HuH-7 (cell line): ENCODE data around the gene SPATC1L.
A peak's percentile ranks its signal among the peaks of the same experiment; 100 is the strongest.

Source experiments
- DNase-seq: peaks from one replicate; pipeline ENCODE4 v3.0.0; 2011; ENCODE audit warnings: low spot score

Gene SPATC1L

GRCh38 chr21:46161633-46162592 lies 22.3 kb downstream of the SPATC1L start:
- DNase-seq = no peak

- DNase-seq = no peak
These were observed 23.2 kb downstream of the SPATC1L start for GRCh38 chr21:46160907-46161632.

GRCh38 chr21:46160657-46160906 lies 23.7 kb downstream of the SPATC1L start:
- no peak for DNase-seq

DNA sequence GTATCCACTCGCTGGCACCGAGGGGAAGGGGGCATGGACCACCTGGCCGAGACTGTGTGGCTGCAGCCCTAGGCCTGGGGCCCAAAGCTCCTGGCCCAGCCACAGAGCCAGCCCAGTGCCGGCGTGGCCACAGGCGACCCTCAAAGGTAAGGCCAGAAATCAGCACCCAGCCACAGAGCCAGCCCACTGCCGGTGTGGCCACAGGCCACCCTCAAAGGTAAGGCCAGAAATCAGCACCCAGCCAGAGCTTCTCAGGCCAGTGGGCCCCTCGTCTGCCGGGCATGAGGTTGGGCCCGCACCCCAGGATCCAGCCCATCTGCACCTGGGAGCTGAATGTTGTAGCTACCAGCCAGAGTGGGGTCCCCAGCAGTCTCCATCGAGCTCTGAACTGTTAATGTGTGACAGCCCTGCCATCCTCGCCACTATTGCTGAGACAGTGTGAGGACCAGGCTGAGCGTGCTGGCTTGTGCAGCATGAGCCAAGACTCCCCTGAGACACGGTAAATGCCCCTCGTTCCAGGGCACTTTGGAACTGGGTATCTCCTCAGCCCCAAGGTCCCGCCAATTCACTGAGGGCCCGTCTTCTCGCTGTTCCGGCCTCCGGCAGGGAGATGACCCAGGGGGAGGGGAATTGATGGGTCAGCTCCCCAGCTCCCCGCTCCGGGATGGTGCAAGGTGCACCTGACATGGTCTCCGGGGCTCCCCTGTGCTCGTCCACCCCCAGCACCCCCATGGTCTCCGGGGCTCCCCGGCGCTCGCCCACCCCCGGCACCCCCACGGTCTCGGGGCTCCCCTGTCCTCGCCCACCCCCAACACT lies 24.2 kb downstream of the SPATC1L start:
- DNase-seq = no peak

- DNase-seq = no peak
These were observed 24.9 kb downstream of the SPATC1L start for GRCh38 chr21:46159390-46159789.

DNA sequence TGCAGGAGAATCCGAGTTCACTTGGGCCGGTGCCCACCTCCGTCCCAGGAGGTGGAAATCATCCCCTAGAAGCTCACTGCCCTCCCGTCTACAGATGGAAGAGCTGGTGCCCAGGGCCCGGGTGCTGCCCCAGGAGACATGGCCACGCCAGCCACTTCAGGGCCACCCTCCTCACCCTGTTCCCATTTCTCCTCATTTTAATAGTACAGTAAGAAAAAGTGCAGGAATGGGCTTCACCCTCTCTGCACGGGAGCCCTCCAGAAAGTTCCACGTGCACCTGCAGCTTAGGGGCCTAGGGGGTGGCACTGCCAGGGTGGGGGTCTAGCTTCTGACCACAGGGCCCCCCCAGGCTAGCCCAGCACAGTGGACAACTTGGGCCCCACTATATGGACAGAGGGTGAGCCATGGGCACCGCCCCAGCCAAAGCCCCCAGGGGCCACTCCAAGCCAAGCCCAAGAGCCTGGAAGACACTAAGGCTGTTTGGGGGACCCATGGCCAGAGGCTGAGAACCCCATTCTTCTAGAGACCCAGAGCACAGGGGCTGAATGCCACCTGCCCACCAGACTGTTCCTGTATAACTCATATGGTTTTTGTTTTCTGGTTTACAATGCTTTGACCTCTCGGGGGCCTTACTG lies 25.5 kb downstream of the SPATC1L start:
- DNase-seq = no peak

- DNase-seq = no peak
These were observed 26.2 kb downstream of the SPATC1L start for GRCh38 chr21:46157987-46158451.

- DNase-seq = no peak
These were observed 26.8 kb downstream of the SPATC1L start for GRCh38 chr21:46157396-46157986.

- no peak for DNase-seq
These were observed 27.6 kb downstream of the SPATC1L start for GRCh38 chr21:46156678-46157077.

DNA sequence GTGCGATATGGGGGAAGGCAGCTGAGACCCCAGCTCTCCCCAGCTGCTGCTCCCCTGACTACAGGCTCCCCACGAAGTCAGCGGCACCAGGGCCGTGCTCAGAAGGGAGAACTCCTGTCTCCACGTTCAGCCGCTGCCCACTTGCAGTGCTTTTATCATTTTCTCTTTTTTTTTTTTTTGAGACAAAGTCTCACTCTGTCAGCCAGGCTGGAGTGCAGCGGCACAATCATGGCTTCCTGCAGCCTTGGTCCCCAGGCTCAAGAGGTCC lies 27.9 kb downstream of the SPATC1L start:
- DNase-seq = no peak

GRCh38 chr21:46155514-46156377 lies 28.5 kb downstream of the SPATC1L start, which contains the start of gene FTCD:
Gene FTCD, minus strand, starts transcription at chr21:46155579. Its CDS starts 56 bp downstream, at chr21:46155523.
- DNase-seq = no peak

DNA sequence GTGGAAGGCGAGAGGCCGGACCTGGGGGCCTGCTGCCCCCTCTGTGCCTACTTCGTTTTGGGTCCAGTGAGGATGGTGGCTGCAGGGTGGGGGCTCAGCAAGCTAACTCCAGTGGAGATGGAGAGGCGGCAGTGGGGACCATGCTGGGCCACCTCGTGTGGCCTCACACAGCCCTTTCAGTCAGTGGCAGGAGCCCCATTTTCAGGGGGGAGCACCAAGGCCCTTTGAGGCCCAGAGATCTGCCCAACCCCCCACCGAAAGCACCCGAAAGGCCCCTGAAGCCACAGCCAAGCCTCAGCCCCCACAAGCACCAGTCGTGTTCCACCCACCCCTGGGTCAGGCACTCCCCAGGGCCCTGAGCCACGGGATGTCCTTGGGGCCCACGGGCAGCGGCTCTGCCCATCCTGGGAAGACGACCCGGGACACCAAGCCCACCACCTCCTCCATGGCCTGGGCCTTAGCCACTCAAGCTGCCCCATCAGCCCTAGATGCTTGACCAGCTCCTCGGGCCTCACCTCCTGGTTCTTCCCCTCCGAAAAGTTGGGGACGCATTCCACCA lies 29.2 kb downstream of the SPATC1L start:
- DNase-seq = no peak

DNA sequence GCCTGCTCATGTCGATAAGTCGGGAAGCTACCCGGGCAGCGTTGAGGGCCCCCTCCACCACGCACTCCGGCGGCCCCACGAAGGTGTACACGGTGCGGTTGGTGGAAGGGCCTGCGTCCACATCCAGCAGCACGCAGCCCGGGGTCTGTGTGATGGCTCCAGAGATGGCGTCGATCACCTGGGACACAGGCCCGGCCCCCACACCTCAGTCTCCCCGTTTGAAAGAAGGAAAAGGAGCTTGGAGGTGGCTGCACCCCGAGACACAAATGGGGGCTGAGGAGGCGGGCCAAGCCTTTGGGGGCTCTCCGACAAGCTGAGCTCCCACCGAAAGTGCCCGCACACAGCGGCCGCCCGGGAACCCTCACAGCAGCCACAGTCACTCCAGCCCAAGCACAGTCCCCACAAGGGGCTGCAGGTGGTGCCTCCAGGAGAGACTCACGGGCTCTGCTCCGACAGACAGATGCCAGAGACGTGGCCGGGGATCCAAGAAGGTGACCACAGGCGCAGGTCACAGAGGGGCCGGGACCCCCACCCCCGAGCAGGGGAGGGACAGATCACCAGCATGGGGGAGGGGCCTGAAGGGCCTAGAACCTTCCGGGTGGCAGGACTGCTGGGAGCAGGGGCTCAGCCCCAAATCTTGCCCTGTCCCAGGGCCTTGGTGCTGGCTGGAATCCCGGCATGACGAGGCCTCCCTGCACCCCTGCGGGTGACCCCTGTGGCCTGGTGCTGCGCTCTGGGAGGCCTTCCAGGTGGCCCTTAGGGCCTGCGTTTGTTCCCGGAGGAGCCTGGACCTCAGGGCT lies 29.9 kb downstream of the SPATC1L start:
- no peak for DNase-seq

DNA sequence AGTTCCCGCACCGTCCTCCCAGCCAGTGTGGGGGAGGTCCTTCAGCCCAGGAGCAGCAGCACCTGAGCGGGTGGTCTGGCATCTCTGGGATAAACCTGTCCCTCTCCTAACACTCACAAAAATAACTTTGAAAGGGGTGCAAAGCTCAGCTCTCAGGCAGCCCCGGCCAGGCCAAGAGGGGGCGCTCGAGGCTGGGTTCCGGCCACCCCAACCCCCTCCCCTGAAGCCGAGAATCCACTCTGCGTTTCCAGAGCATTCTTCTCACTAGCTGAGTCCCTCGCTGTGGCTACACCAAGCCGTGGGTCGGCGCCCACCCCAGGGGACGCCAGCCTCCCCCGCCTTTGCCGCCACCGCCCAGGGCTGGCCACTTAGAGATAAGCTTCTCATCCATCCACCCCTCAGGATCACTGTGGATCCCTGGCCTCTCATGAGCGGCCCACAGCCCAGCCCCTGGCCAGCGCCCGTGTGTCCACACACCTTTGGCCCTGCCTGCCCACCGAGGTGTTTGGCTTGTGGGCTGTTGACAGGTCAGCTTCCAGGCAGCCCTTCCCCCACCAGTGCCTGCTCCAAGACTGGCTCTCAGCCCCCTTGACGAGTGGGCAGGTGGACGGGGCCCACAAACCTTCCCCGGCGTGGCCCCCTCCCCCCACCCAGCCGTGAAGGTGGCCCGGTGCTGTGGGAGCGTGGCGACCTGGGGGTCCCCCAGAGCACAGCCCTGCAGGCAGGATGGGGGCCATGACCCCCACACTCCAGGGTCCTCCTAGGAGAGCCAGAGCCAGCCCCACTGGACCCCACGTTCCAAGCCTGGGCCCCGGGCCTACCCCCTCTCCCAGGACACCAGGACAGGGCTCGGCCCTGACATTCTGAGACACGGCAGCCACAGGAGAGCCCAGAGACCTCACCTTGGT lies 30.8 kb downstream of the SPATC1L start:
- peak; percentile 90 for DNase-seq

DNA sequence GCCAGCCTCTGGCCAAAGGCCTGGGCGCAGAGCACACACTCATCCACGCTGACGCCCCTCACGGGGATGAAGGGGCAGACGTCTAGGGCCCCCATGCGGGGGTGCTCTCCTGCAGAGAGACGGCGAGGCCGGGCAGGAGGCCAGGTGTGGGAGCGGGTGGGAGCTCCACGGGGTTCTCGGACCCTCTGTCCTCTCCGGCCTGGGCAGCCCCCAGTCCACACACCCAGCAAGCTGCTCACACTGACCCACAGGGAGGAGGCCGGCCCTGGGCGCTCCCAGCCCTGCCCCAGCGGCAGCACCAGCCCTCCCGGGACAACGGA lies 31.4 kb downstream of the SPATC1L start:
- no peak for DNase-seq

DNA sequence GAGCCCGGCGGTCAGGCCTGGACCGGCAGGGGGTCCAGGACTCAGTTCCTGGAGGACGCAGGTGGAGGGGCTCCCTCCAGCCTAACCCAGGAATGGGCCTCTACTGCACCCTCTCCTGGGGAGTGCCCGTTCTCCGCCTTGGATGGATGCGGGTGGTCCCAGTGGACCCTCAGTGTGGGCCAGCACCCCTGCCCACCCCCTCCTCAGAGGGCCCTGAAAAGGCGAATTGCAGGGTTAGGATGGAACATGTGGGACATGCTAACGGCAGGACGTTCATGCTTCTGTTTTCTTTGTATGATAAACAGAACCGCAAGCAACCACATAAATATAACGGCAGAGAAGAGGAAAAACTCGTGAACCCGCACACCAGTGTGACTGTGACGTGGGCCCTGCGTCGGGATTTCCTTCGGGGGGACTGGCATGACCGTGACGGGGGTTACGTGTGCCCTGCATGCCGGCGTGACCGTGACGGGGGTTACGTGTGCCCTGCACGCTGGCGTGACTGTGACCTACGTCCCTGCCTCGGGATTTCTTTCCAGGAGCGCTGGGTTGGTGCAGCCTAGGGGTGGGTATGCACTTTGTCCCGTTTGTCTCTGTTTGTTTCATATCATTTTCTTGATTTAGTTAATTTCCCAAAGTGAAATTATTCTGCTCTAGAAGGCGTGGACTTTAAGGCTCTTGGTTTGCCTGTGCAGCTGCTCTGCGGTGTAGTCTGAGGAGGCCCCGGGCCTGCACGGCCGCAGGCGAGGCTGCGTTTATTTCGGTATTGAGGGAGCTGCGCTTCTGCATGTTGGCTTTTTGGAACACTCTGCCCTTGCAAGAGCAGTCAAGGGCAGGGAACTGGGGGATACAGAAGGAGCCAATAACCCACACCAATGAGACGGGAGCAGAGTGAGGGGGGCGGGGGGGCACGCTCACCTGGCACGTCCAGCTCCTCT lies 32.0 kb downstream of the SPATC1L start:
- DNase-seq = no peak

DNA sequence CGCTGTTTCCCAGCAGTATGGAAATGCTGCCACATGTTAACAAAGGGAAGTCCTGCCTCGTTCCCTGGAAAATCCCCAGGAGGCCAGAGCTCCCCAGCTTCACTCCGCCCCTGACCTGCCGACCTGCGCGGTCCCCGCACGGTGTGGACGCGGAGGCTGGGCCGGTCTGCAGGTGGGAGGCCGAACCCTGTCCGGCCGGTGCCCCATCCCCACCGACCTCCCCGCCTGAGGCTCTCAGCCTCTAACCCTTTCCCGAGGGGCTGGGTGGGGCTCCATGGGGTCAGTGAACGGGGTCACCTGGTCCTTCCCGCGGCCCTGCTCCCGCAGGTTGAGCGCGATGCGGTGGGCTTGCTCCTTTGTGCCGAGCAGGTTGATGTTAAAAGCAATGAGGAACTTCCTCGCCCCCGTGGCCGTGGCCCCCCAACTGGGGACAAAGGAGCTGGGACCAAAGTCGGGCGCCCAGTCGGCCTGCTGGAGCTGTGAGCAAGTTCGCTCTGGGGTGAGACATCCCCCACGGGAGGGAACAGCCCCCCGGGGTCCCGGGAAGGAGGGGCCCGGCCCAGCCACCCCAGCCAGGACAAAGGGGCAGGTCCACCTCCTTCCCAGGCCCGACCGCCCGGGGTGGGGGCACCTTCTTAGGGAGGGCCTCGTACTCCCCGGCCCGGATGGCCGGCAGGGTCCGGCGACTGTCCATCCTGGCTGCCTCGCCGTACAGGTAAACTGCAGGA lies 32.8 kb downstream of the SPATC1L start:
- no peak for DNase-seq
